Measurements from ENCODE around the gene AMELX.

Gene AMELX

DNA sequence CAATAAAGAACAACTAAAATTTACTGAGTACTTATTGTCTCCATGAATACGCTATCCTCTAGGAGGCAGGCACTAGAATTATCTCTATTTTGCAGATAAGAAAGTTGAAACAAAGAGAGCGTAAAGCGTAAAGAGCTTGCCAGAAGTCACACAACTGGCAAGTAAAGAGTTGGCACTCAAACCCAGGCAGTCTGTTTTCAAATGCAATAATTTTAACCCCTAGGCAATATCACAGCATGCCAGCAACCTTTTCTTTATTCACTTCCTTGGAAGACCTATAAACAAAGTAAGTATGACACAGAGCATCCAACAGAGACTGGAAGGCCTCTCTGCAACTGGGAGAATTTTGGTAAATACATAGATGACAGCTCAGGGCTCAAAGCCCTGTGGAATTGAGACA is 23.2 kb upstream of the AMELX start:
- H3K4me3 ChIP-seq (ENCODE audit: low read depth, low read length) = no peak overlapping the region
- no peak for TF ChIP-seq ZNF830 (tag by site-specific recombination; IDR thresholded peaks at IDR 0.05; ENCODE audit: low read depth)
- TF ChIP-seq, protein P1, sequence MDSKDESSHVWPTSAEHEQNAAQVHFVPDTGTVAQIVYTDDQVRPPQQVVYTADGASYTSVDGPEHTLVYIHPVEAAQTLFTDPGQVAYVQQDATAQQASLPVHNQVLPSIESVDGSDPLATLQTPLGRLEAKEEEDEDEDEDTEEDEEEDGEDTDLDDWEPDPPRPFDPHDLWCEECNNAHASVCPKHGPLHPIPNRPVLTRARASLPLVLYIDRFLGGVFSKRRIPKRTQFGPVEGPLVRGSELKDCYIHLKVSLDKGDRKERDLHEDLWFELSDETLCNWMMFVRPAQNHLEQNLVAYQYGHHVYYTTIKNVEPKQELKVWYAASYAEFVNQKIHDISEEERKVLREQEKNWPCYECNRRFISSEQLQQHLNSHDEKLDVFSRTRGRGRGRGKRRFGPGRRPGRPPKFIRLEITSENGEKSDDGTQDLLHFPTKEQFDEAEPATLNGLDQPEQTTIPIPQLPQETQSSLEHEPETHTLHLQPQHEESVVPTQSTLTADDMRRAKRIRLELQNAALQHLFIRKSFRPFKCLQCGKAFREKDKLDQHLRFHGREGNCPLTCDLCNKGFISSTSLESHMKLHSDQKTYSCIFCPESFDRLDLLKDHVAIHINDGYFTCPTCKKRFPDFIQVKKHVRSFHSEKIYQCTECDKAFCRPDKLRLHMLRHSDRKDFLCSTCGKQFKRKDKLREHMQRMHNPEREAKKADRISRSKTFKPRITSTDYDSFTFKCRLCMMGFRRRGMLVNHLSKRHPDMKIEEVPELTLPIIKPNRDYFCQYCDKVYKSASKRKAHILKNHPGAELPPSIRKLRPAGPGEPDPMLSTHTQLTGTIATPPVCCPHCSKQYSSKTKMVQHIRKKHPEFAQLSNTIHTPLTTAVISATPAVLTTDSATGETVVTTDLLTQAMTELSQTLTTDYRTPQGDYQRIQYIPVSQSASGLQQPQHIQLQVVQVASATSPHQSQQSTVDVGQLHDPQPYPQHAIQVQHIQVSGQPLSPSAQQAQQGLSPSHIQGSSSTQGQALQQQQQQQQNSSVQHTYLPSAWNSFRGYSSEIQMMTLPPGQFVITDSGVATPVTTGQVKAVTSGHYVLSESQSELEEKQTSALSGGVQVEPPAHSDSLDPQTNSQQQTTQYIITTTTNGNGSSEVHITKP (tag by site-specific recombination; IDR thresholded peaks at IDR 0.05) = no peak
- TF ChIP-seq, protein P2, sequence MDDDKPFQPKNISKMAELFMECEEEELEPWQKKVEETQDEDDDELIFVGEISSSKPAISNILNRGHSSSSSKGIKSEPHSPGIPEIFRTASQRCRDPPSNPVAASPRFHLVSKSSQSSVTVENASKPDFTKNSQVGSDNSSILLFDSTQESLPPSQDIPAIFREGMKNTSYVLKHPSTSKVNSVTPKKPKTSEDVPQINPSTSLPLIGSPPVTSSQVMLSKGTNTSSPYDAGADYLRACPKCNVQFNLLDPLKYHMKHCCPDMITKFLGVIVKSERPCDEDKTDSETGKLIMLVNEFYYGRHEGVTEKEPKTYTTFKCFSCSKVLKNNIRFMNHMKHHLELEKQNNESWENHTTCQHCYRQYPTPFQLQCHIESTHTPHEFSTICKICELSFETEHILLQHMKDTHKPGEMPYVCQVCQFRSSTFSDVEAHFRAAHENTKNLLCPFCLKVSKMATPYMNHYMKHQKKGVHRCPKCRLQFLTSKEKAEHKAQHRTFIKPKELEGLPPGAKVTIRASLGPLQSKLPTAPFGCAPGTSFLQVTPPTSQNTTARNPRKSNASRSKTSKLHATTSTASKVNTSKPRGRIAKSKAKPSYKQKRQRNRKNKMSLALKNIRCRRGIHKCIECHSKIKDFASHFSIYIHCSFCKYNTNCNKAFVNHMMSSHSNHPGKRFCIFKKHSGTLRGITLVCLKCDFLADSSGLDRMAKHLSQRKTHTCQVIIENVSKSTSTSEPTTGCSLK (tag by site-specific recombination; IDR thresholded peaks at IDR 0.05) = no peak
- TF ChIP-seq, protein P3, sequence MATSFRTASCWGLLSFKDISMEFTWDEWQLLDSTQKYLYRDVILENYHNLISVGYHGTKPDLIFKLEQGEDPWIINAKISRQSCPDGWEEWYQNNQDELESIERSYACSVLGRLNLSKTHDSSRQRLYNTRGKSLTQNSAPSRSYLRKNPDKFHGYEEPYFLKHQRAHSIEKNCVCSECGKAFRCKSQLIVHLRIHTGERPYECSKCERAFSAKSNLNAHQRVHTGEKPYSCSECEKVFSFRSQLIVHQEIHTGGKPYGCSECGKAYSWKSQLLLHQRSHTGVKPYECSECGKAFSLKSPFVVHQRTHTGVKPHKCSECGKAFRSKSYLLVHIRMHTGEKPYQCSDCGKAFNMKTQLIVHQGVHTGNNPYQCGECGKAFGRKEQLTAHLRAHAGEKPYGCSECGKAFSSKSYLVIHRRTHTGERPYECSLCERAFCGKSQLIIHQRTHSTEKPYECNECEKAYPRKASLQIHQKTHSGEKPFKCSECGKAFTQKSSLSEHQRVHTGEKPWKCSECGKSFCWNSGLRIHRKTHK (tag by site-specific recombination; IDR thresholded peaks at IDR 0.05) = no peak
- no peak for TF ChIP-seq ZNF549 (tag by site-specific recombination; IDR thresholded peaks at IDR 0.05)
- TF ChIP-seq, protein P4, sequence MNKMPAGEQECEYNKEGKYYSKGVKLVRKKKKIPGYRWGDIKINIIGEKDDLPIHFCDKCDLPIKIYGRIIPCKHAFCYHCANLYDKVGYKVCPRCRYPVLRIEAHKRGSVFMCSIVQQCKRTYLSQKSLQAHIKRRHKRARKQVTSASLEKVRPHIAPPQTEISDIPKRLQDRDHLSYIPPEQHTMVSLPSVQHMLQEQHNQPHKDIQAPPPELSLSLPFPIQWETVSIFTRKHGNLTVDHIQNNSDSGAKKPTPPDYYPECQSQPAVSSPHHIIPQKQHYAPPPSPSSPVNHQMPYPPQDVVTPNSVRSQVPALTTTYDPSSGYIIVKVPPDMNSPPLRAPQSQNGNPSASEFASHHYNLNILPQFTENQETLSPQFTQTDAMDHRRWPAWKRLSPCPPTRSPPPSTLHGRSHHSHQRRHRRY (tag by site-specific recombination; IDR thresholded peaks at IDR 0.05) = no peak
- no peak for TF ChIP-seq ZNF48 (tag by site-specific recombination; IDR thresholded peaks at IDR 0.05)
- TF ChIP-seq, protein P5, sequence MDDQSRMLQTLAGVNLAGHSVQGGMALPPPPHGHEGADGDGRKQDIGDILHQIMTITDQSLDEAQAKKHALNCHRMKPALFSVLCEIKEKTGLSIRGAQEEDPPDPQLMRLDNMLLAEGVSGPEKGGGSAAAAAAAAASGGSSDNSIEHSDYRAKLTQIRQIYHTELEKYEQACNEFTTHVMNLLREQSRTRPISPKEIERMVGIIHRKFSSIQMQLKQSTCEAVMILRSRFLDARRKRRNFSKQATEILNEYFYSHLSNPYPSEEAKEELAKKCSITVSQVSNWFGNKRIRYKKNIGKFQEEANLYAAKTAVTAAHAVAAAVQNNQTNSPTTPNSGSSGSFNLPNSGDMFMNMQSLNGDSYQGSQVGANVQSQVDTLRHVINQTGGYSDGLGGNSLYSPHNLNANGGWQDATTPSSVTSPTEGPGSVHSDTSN (CRISPR knock-in tag; IDR thresholded peaks at IDR 0.05) = no peak
- TF ChIP-seq ZNF747 (tag by site-specific recombination; IDR thresholded peaks at IDR 0.05) = no peak
- TF ChIP-seq, protein P6, sequence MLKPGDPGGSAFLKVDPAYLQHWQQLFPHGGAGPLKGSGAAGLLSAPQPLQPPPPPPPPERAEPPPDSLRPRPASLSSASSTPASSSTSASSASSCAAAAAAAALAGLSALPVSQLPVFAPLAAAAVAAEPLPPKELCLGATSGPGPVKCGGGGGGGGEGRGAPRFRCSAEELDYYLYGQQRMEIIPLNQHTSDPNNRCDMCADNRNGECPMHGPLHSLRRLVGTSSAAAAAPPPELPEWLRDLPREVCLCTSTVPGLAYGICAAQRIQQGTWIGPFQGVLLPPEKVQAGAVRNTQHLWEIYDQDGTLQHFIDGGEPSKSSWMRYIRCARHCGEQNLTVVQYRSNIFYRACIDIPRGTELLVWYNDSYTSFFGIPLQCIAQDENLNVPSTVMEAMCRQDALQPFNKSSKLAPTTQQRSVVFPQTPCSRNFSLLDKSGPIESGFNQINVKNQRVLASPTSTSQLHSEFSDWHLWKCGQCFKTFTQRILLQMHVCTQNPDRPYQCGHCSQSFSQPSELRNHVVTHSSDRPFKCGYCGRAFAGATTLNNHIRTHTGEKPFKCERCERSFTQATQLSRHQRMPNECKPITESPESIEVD (tag by site-specific recombination; IDR thresholded peaks at IDR 0.05) = no peak
- TF ChIP-seq ZNF335 (tag by site-specific recombination; conservative IDR thresholded peaks at IDR 0.05) = no peak
- TF ChIP-seq ZNF24 (tag by site-specific recombination; IDR thresholded peaks at IDR 0.05) = no peak
- no peaks in the 10 kb centered on the region for H3K4me1 ChIP-seq (ENCODE audit: control insufficient read depth, insufficient read depth, low read length)
- H3K9me3 ChIP-seq (ENCODE audit: control insufficient read depth, insufficient read depth, low read depth, low read length) = no peaks in the 10 kb centered on the region
- ChIA-PET CTCF (interaction anchor here (0.7 kb wide), 1 partner anchor 121 kb away, joined by 3 read pairs; no protein-coding TSS in a partner anchor), POLR2A (no interaction called here)
- no peaks in the 10 kb centered on the region for H3K36me3 ChIP-seq (ENCODE audit: control insufficient read depth in 2 of 2, insufficient read depth in 1 of 2, low read length in 2 of 2)
- H3K27ac ChIP-seq (ENCODE audit: extremely low read depth, low read depth, low read length) = no peak overlapping the region

DNA sequence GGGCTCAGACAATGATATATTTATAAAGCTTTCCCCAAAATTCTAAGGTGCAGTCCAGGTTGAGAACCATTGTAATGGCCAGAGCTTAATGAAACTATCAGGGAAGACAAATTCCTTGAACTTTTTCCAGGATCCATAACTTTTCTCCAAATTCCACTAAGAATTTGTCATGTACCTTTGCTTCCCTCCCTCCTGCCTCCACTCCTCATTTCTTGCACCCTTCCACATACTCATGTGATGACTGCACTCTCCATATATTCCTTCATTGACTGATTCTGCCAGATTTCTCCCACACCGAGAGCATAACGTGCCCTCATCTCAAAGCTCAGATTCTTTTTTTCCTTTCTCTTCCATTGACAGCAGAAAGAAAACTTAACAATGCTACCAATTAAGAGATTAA is 20.9 kb upstream of the AMELX start:
- CTCF ChIA-PET = no interaction called here
- Histone ChIP-seq H3K4me3 (ENCODE audit: low read depth, low read length) (no peak overlapping the region), H3K9me3 (ENCODE audit: control insufficient read depth, insufficient read depth, low read depth, low read length) (no peaks in the 10 kb centered on the region), H3K4me1 (ENCODE audit: control insufficient read depth, insufficient read depth, low read length) (no peaks in the 10 kb centered on the region), H3K36me3 (ENCODE audit: control insufficient read depth in 2 of 2, insufficient read depth in 1 of 2, low read length in 2 of 2) (no peaks in the 10 kb centered on the region), H3K27ac (ENCODE audit: extremely low read depth, low read depth, low read length) (no peak overlapping the region)
- POLR2A ChIA-PET = no interaction called here
- TF ChIP-seq SP2 (tag by site-specific recombination; IDR thresholded peaks at IDR 0.05) (no peak), ZNF274 (IDR thresholded peaks at IDR 0.05; ENCODE audit: low read length) (no peak), ZNF274 (tag by site-specific recombination; IDR thresholded peaks at IDR 0.05; ENCODE audit: borderline replicate concordance) (no peak), YY2 (tag by site-specific recombination; IDR thresholded peaks at IDR 0.05) (no peak), ZNF670 (tag by site-specific recombination; IDR thresholded peaks at IDR 0.05; ENCODE audit: low read depth) (no peak), ZNF658 (tag by site-specific recombination; IDR thresholded peaks at IDR 0.05) (no peak), ZFP69B (tag by site-specific recombination; IDR thresholded peaks at IDR 0.05) (no peak), ZNF239 (tag by site-specific recombination; IDR thresholded peaks at IDR 0.05) (no peak), ZNF366 (tag by site-specific recombination; conservative IDR thresholded peaks at IDR 0.05) (no peak), ZBTB48 (tag by site-specific recombination; IDR thresholded peaks at IDR 0.05) (no peak)
- TF ChIP-seq, protein P7, sequence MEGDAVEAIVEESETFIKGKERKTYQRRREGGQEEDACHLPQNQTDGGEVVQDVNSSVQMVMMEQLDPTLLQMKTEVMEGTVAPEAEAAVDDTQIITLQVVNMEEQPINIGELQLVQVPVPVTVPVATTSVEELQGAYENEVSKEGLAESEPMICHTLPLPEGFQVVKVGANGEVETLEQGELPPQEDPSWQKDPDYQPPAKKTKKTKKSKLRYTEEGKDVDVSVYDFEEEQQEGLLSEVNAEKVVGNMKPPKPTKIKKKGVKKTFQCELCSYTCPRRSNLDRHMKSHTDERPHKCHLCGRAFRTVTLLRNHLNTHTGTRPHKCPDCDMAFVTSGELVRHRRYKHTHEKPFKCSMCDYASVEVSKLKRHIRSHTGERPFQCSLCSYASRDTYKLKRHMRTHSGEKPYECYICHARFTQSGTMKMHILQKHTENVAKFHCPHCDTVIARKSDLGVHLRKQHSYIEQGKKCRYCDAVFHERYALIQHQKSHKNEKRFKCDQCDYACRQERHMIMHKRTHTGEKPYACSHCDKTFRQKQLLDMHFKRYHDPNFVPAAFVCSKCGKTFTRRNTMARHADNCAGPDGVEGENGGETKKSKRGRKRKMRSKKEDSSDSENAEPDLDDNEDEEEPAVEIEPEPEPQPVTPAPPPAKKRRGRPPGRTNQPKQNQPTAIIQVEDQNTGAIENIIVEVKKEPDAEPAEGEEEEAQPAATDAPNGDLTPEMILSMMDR (tag by site-specific recombination; IDR thresholded peaks at IDR 0.05) = no peak
